Activated CD8-positive, alpha-beta T cell treated with anti-CD3 and anti-CD28 coated beads for 36 hours (primary cell): Measurements from ENCODE around the gene ZNF134. TPM values are rescaled to one million over a fixed set of nuclear protein-coding genes. Genes with fewer than 3 reads are reported as not detected.

ENCODE experiments used
- ATAC-seq: fragments of 200-7000 bp; cut with Tn5 transposase; one replicate; pipeline ENCODE4 v1.10.0; 2021; ENCODE audit warnings: mild to moderate bottlenecking, moderate library complexity
- CTCF ChIA-PET: fragments of 350-600 bp; sonication (Branson Sonifier 250); formaldehyde crosslinking; loops from one replicate; lab custom pipeline; 2021; ENCODE audit warnings: antibody characterized with exemption; lab: Charles Lee
- POLR2A ChIA-PET: fragments of 350-600 bp; sonication (Branson Sonifier 250); formaldehyde crosslinking; loops from one replicate; lab custom pipeline; 2021; ENCODE audit warnings: antibody characterized with exemption; lab: Charles Lee
- DNase-seq: peaks from one replicate; pipeline ENCODE4 v3.0.0-alpha.2; 2020
- H3K27ac Mint-ChIP-seq: one replicate; pipeline ENCODE4 v1.8.0; 2021; ENCODE audit warnings: mild to moderate bottlenecking, mixed read lengths
- H3K27me3 Mint-ChIP-seq: one replicate; pipeline ENCODE4 v1.8.0; 2021; ENCODE audit warnings: mixed read lengths
- H3K36me3 Mint-ChIP-seq: one replicate; pipeline ENCODE4 v1.8.0; 2021; ENCODE audit warnings: low read depth, mixed read lengths
- H3K4me1 Mint-ChIP-seq: one replicate; pipeline ENCODE4 v1.8.0; 2021; ENCODE audit warnings: low read depth, mixed read lengths
- H3K4me3 Mint-ChIP-seq: one replicate; pipeline ENCODE4 v1.8.0; 2021; ENCODE audit warnings: mild to moderate bottlenecking, moderate library complexity, mixed read lengths
- H3K9me3 Mint-ChIP-seq: one replicate; pipeline ENCODE4 v1.8.0; 2021; ENCODE audit warnings: mixed read lengths
- intact Hi-C: fragments of 100-400 bp; cut with micrococcal nuclease; formaldehyde crosslinking; loops from one replicate; pipeline ENCODE4 v1.10.0; 2022
- total RNA-seq, 2 experiments: library from RNA; stranded (reverse); gene quantifications; one replicate each; pipeline ENCODE4 v1.2.3, GENCODE V29; 2021
- TF ChIP-seq, protein P1 (sequence below): fragments of 200-600 bp; IDR thresholded peaks from one replicate; pipeline ENCODE4 v1.8.0; 2022; ENCODE audit warnings: antibody characterized with exemption, mild to moderate bottlenecking

Gene ZNF134
- total RNA-seq, 2 experiments from 2014 or later, result 10.4 to 13.0 TPM

DNA sequence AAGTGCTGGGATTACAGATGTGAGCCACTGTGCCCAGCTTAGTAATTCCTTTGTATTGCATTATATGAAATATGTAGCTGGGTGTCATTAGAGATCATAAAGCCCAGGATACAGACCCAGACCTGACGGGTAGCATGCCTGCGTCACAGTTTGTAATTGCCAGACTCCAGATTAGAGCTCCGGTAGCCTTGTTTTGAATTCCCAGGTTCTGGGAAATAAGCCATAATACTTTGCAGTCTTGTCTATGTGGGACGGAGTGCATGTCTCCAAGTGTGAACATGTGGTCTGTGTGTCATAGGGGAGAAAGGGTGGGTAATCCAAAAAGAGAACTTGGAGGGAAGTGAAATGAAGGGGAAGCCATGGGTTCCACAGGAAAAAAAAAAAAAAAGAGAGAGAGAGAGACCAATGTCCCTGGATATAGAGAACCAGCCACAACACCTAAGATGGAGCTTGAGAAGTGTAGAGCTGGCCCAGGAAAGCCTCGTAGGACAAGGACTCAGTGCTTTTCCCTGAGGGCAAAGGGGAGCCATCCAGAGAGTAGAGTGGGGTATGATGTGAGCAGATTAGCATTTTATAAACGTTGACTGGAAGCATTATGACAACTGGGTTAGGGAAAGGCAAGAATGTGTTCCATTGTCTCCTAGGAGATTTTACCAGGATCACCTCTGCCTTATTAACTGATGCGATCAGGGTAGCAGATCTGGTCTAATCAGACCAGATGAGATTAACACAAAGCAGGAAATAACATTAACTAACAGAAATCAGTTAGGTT is 57.3 kb downstream of the ZNF134 start:
- POLR2A ChIA-PET, result no interaction called here
- TF ChIP-seq, protein P1, sequence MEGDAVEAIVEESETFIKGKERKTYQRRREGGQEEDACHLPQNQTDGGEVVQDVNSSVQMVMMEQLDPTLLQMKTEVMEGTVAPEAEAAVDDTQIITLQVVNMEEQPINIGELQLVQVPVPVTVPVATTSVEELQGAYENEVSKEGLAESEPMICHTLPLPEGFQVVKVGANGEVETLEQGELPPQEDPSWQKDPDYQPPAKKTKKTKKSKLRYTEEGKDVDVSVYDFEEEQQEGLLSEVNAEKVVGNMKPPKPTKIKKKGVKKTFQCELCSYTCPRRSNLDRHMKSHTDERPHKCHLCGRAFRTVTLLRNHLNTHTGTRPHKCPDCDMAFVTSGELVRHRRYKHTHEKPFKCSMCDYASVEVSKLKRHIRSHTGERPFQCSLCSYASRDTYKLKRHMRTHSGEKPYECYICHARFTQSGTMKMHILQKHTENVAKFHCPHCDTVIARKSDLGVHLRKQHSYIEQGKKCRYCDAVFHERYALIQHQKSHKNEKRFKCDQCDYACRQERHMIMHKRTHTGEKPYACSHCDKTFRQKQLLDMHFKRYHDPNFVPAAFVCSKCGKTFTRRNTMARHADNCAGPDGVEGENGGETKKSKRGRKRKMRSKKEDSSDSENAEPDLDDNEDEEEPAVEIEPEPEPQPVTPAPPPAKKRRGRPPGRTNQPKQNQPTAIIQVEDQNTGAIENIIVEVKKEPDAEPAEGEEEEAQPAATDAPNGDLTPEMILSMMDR, result no peak
- Mint-ChIP-seq H3K27me3 (peaks cover 20% of the 10 kb centered on the region), H3K9me3 (peaks cover 6% of the 10 kb centered on the region), H3K4me1 (no peaks in the 10 kb centered on the region), H3K27ac (no peak overlapping the region), H3K4me3 (no peak overlapping the region), H3K36me3 (no peaks in the 10 kb centered on the region)
- intact Hi-C loops, result no loop called here
- DNase-seq, result no peak
- CTCF ChIA-PET, result interaction anchor here (1.4 kb wide), 1 partner anchor 128 kb away, joined by 3 read pairs; no protein-coding TSS in a partner anchor
- ATAC-seq, result no peak

GRCh38 chr19:57672466-57672865 is 58.4 kb downstream of the ZNF134 start:
- ATAC-seq (no peak), DNase-seq (no peak)
- no peaks in the 10 kb centered on the region for H3K36me3 Mint-ChIP-seq
- ChIA-PET POLR2A (no interaction called here), CTCF (interaction anchor here (1.4 kb wide), 2 partner anchors 9 to 127 kb away, joined by 3 to 4 read pairs; partner anchors contain the start of gene ZNF551)
- intact Hi-C loops, result no loop called here
- H3K9me3 Mint-ChIP-seq, result peaks cover 6% of the 10 kb centered on the region
- no peak overlapping the region for H3K4me3 Mint-ChIP-seq
- TF ChIP-seq, protein P1, result no peak
- peaks cover 15% of the 10 kb centered on the region for H3K27me3 Mint-ChIP-seq
- H3K4me1 Mint-ChIP-seq, result no peaks in the 10 kb centered on the region
- no peak overlapping the region for H3K27ac Mint-ChIP-seq

Other genes with a start within 250 kb of the ZNF134 start
- gene ZNF548, start 224.4 kb upstream of the ZNF134 start, total RNA-seq, result 10 to 100 TPM; 23.9 to 24.6 TPM
- 1 to 10 TPM; 5.7 to 8.8 TPM for gene ZNF17, start 203.1 kb upstream of the ZNF134 start, total RNA-seq
- gene ZNF749, start 178.9 kb upstream of the ZNF134 start, total RNA-seq, result 10 to 100 TPM; 19.5 to 20.0 TPM
- gene VN1R1, start 157.1 kb upstream of the ZNF134 start, total RNA-seq, result under 1 TPM in 1 of 2 experiments, not detected in 1; 0.18 TPM
- gene ZNF772, start 136.7 kb upstream of the ZNF134 start, total RNA-seq, result 1 to 10 TPM; 5.0 to 5.6 TPM
- 1 to 10 TPM; 5.1 to 6.1 TPM for gene ZNF419, start 126.5 kb upstream of the ZNF134 start, total RNA-seq
- 1 to 10 TPM; 5.7 to 7.1 TPM for gene ZNF773, start 114.3 kb upstream of the ZNF134 start, total RNA-seq
- 1 to 10 TPM; 3.5 to 4.0 TPM for gene ZNF549, start 86.9 kb upstream of the ZNF134 start, total RNA-seq
- gene ZNF550, start 54.4 kb upstream of the ZNF134 start, total RNA-seq, result 10 to 100 TPM; 10.3 to 13.5 TPM
- gene ZNF416, start 35.3 kb upstream of the ZNF134 start, total RNA-seq, result 1 to 10 TPM; 2.5 to 3.2 TPM
- 1 to 10 TPM; 6.1 to 6.5 TPM for gene ZIK1, start 30.1 kb upstream of the ZNF134 start, total RNA-seq
- gene ZNF530, start 14.4 kb upstream of the ZNF134 start, total RNA-seq, result 1 to 10 TPM; 6.8 to 7.4 TPM
- gene ZNF211, start 18.9 kb downstream of the ZNF134 start, total RNA-seq, result 1 to 10 TPM; 7.7 to 8.8 TPM
- not detected for gene ZSCAN4, start 54.7 kb downstream of the ZNF134 start, total RNA-seq
- 1 to 10 TPM; 8.3 to 8.4 TPM for gene ZNF551, start 67.7 kb downstream of the ZNF134 start, total RNA-seq
- 1 to 10 TPM; 3.6 to 3.8 TPM for gene ZNF154, start 95.0 kb downstream of the ZNF134 start, total RNA-seq
- 10 to 100 TPM in 1 of 2 experiments, 1 to 10 TPM in 1; 7.1 to 10.5 TPM for gene ZNF671, start 113.4 kb downstream of the ZNF134 start, total RNA-seq
- gene ZNF776, start 132.6 kb downstream of the ZNF134 start, total RNA-seq, result 10 to 100 TPM in 1 of 2 experiments, 1 to 10 TPM in 1; 9.8 to 11.0 TPM
- gene ZNF586, start 155.4 kb downstream of the ZNF134 start, total RNA-seq, result 10 to 100 TPM; 16.7 to 21.8 TPM
- gene ZNF552, start 200.7 kb downstream of the ZNF134 start, total RNA-seq, result 1 to 10 TPM; 6.5 to 6.7 TPM
- 10 to 100 TPM; 19.8 to 20.2 TPM for gene ZNF587B, start 216.1 kb downstream of the ZNF134 start, total RNA-seq
- 10 to 100 TPM; 23.6 to 24.1 TPM for gene ZNF587, start 235.6 kb downstream of the ZNF134 start, total RNA-seq